Brain pericyte (primary cell): ENCODE data around the gene TOP1.
A peak's percentile ranks its signal among the peaks of the same experiment; 100 is the strongest.

Source experiments
- DNase-seq: peaks from one replicate; pipeline ENCODE4 v3.0.0-alpha.2; 2012; ENCODE audit warnings: low read depth, low spot score

TOP1 gene

GRCh38 chr20:41143354-41143753 lies 114.7 kb downstream of the TOP1 start:
- DNase-seq, result no peak

DNA sequence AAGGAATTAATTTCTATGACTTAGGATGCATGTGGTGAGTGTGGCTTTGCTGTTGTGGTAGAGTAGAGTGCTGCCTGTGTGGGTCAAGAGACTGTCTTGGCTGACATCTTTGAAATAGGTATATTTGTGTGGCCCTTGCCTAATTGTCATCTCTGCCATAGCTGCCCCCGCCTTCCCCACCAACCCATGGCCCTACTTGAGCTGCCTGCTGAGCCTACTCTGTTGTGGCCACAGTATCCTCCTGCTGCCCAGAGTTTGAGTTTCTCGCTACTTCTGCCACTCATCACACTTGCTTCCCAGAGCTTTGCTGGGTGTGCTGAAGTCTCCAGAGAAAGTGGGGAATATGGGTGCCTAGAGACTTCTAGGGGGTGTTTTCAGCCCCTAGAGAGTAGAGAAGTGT lies 116.7 kb downstream of the TOP1 start:
- no peak for DNase-seq

- DNase-seq, result no peak
These were observed 117.4 kb downstream of the TOP1 start for GRCh38 chr20:41145821-41146620.

GRCh38 chr20:41147767-41148191 lies 119.2 kb downstream of the TOP1 start:
- DNase-seq, result no peak

GRCh38 chr20:41148942-41149341 lies 120.3 kb downstream of the TOP1 start:
- DNase-seq, result no peak

- DNase-seq, result no peak
These were observed 122.0 kb downstream of the TOP1 start for GRCh38 chr20:41150664-41151063.

- no peak for DNase-seq
These were observed 122.7 kb downstream of the TOP1 start for GRCh38 chr20:41151134-41151869.

GRCh38 chr20:41152108-41152757 lies 123.6 kb downstream of the TOP1 start:
- peak; percentile 47 for DNase-seq

DNA sequence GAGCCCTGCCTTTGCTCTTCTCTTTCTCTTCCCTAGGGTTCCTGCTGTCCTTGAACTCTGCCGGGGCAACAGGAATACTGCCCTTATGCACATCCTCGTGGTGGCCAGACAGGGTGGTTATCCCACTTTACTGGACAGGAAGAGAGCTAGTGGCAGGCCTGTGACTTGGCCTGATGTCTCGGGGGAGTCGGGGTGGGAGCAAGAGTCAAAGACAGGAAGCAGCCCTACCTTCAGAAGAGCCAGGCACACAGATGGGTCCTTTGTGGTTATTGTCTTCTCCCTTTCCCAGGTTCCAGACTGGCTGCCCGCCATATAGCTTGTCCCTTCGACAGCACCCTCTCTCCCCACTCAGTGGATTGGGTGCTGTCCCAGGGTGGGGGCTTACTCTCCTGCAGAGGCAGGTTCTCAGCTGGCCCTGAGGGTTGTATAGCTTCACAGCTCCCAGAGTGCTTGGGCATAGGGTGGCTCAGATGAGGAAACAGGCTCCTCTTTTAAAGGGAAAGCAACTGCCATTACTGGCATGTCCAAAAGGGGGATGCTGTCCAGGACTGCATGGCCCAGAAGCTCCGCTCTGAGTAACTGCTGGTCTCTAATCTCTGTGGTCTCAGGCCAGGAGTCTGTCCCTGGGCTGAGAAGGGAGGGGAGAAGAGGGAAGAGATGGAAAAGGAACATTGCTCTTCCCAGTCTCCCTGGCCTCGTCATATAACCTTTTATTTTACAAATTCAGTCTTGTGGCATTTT lies 126.0 kb downstream of the TOP1 start:
- DNase-seq, result no peak

DNA sequence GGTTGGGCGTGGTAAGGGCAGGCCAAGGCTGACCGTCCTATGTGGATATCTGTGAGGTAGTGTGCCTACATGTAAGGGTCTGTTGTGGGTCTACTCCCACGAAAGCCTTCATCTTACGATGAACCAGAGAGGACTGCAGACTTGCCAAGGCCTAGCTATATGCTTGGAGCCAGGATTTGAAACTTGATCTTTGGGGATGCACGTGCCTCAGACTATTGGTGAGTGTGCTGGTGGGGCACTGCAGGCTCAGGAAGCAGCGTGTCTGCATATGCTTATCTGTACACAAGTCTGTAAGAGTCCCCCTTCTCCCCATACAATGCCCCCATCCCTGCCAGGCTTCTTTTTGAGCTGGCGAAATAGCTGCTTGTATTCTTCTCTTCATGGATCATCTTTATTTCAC lies 126.6 kb downstream of the TOP1 start:
- no peak for DNase-seq

GRCh38 chr20:41158082-41158625 lies 129.5 kb downstream of the TOP1 start:
- DNase-seq, result no peak

DNA sequence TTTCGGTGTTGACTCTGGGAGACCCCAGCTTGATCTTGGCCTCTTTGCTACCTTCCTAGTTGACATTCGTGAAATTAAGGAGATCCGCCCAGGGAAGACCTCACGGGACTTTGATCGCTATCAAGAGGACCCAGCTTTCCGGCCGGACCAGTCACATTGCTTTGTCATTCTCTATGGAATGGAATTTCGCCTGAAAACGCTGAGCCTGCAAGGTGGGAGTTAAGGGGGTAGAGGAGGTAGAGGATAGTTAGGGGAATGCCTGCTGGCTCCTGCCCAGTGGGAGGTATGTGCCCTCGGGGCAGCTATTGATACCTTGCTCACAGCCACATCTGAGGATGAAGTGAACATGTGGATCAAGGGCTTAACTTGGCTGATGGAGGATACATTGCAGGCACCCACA lies 130.9 kb downstream of the TOP1 start:
- no peak for DNase-seq

- DNase-seq, result no peak
These were observed 132.1 kb downstream of the TOP1 start for GRCh38 chr20:41160686-41161085.

- no peak for DNase-seq
These were observed 133.3 kb downstream of the TOP1 start for GRCh38 chr20:41161886-41162285.

- no peak for DNase-seq
These were observed 133.8 kb downstream of the TOP1 start for GRCh38 chr20:41162396-41162795.

GRCh38 chr20:41163821-41164220 lies 135.2 kb downstream of the TOP1 start:
- no peak for DNase-seq

- no peak for DNase-seq
These were observed 136.6 kb downstream of the TOP1 start for GRCh38 chr20:41165001-41165882.

DNA sequence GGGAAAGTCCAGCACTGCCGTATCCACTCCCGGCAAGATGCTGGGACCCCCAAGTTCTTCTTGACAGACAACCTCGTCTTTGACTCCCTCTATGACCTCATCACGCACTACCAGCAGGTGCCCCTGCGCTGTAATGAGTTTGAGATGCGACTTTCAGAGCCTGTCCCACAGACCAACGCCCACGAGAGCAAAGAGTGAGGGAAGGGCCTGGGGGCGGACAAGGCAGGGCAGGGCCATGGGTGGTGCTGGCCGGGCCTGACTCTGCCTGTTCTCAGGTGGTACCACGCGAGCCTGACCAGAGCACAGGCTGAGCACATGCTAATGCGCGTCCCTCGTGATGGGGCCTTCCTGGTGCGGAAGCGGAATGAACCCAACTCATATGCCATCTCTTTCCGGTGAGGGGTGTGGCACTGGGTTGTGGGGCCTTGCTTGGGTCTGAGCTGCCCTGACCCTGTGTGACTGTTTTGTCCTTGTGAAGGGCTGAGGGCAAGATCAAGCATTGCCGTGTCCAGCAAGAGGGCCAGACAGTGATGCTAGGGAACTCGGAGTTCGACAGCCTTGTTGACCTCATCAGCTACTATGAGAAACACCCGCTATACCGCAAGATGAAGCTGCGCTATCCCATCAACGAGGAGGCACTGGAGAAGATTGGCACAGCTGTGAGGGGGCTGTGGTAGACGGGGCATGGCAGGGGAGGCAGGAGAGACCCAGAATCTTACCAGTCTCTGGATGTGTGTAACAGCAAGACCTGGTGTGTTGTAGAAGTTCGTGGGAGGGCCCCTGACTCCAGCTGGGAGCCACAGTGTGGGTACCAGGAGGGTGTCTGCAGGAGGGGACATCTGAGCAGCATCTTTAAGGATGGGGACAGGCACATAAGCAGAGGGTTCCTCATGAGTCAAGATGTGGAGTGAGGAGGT lies 137.8 kb downstream of the TOP1 start:
- DNase-seq, result no peak

DNA sequence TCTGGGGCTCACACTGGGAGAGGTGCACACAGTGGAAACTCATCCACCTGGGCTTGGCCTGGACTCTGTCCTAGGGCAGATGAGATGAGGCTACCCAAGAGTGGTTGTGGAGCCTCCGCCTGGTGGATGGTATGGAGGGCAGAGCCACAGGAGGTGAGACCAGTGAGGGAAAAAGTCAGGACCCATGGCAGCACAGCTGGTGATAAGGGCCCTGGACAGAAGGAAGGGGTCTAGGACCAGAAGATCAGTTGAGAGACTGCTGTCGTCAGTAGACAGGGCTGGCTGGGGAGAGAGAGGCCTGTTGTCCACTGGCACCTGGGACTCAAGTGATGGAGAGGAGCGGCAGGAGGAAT lies 138.5 kb downstream of the TOP1 start:
- DNase-seq, result no peak
